Measurements from ENCODE around the gene OR51G1. TPM values are rescaled to one million over a fixed set of nuclear protein-coding genes. Genes with fewer than 3 reads are reported as not detected.

The OR51G1 gene
- total and polyA plus RNA-seq, 10 of the 15 experiments (the other 5 are each of a cell fraction or from before 2014, with no cell fraction given): not detected

DNA sequence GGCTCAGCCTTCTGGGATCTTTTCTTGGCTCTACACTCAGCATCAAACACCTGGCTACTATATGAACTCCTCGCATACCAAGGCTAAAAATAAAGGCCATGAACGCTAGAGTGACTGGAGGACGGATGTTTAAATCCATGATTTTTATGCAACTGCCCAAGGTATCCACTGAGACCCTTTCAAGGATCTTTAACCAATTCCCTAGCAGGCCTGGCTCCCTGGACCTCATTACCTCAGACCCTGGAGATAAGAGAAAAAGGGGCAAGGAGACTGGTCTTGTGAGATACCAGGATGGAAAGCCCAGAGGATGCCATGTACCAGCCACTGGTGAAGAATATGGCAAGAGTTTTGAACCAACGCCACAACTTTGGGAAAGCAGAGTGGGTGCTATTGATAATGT lies 4.9 kb downstream of the OR51G1 start, which contains the start of gene OR51G2 (continued):
- no peak for TF ChIP-seq RAD51 (IDR thresholded peaks at IDR 0.05)

DNA sequence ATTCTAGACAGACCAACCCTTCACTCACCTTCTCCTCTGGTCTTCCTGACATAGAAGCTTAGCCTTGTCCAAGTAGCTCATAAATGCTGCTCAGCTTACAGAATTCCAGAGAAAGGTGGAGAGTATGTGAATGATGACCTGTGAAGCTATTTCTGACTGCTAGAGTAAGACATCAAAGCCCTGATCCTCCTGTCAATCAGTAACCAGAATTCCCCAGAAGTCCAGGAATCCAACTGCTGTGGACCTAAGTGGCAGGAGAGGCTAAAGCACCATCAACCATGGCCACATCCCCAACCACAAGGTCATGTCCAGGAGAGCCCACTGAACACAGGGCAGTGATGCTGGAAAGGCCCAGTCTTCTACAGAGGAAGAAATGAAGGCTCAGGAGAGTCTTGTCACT lies 7.6 kb downstream of the OR51G1 start:
- Histone ChIP-seq H3K9ac (ENCODE audit: control insufficient read depth, insufficient read depth, low read length) (no peak overlapping the region), H3K27ac (ENCODE audit: control insufficient read depth, insufficient read depth) (no peak overlapping the region), H3K4me3 (no peak overlapping the region), H3K4me2 (ENCODE audit: control insufficient read depth, insufficient read depth) (no peak overlapping the region), H3K36me3 (ENCODE audit: control insufficient read depth in 2 of 2, insufficient read depth in 2 of 2, low read length in 1 of 2) (no peaks in the 10 kb centered on the region), H2AFZ (ENCODE audit: control insufficient read depth, low read depth, low read length) (no peak overlapping the region), H3K9me3 (replicated peaks; ENCODE audit: control insufficient read depth, insufficient read depth, low read length) (no peaks in the 10 kb centered on the region), H3K4me1 (ENCODE audit: control insufficient read depth, insufficient read depth, low read length) (no peaks in the 10 kb centered on the region), H3K27me3 (replicated peaks in 1 of 2; ENCODE audit: control insufficient read depth in 2 of 2, insufficient read depth in 2 of 2, low read length in 1 of 2) (no peaks in the 10 kb centered on the region), H3K79me2 (ENCODE audit: control insufficient read depth, insufficient read depth, low read length) (no peaks in the 10 kb centered on the region), H4K20me1 (ENCODE audit: control insufficient read depth, insufficient read depth) (no peaks in the 10 kb centered on the region)
- no TSS peak for BruUV-seq (replicated peaks)
- POLR2A ChIA-PET: no interaction called here
- TF ChIP-seq FOXK2 (IDR thresholded peaks at IDR 0.05) (no peak), CBX5 (IDR thresholded peaks at IDR 0.05; ENCODE audit: low read depth) (no peak), MEF2B (IDR thresholded peaks at IDR 0.05; ENCODE audit: partially characterized antibody, poor library complexity, severe bottlenecking) (no peak), ZBTB4 (CRISPR knock-in tag; IDR thresholded peaks at IDR 0.05) (no peak), TARDBP (IDR thresholded peaks at IDR 0.05; ENCODE audit: borderline replicate concordance) (no peak), CBX3 (IDR thresholded peaks at IDR 0.05; ENCODE audit: borderline replicate concordance, low read depth) (no peak), SREBF1 (IDR thresholded peaks at IDR 0.05; ENCODE audit: low read length) (no peak), CEBPB (IDR thresholded peaks at IDR 0.05; ENCODE audit: borderline replicate concordance in 1 of 2, low read depth in 2 of 2, low read length in 2 of 2) (no peak)
- TF ChIP-seq, protein P1, sequence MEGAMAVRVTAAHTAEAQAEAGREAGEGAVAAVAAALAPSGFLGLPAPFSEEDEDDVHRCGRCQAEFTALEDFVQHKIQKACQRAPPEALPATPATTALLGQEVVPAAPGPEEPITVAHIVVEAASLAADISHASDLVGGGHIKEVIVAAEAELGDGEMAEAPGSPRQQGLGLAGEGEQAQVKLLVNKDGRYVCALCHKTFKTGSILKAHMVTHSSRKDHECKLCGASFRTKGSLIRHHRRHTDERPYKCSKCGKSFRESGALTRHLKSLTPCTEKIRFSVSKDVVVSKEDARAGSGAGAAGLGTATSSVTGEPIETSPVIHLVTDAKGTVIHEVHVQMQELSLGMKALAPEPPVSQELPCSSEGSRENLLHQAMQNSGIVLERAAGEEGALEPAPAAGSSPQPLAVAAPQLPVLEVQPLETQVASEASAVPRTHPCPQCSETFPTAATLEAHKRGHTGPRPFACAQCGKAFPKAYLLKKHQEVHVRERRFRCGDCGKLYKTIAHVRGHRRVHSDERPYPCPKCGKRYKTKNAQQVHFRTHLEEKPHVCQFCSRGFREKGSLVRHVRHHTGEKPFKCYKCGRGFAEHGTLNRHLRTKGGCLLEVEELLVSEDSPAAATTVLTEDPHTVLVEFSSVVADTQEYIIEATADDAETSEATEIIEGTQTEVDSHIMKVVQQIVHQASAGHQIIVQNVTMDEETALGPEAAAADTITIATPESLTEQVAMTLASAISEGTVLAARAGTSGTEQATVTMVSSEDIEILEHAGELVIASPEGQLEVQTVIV (IDR thresholded peaks at IDR 0.05; ENCODE audit: borderline replicate concordance, partially characterized antibody): no peak
- RAD21 ChIA-PET (ENCODE audit: unreplicated experiment): no interaction called here
- SMC1A ChIA-PET (ENCODE audit: uncharacterized antibody, unreplicated experiment): interaction anchor here (1.1 to 2.1 kb wide), 2 partner anchors 11 to 15 kb away, joined by 3 to 7 read pairs; no protein-coding TSS in a partner anchor
- ATAC-seq (no peak), FAIRE-seq (no peak), DNase-seq (ENCODE audit: low read depth, low spot score) (no peak)
- intact Hi-C loops (cut with micrococcal nuclease; ENCODE audit: unreplicated experiment) (no loop called here), in situ Hi-C loops (cut with MboI) (no loop called here)
- CTCF ChIA-PET: interaction anchor here (0.8 to 1.2 kb wide), 2 partner anchors 17 to 280 kb away, joined by 3 read pairs; partner anchors contain the start of gene OR51D1

All from GM12878 (cell line).